Heart left ventricle (tissue), 13 donors: Measurements from ENCODE around the gene NDUFA6.

Source experiments
- CTCF ChIP-seq, 12 donors: fragments of 200-600 bp; sonication (generic) in 4 of 12; IDR thresholded peaks; one replicate each; pipeline versions ENCODE4 v1.5.0 to v1.8.0; 2018 to 2022; ENCODE audit warnings: antibody characterized with exemption in 12 of 12, mild to moderate bottlenecking in 5 of 12
- POLR2A ChIP-seq, 2 donors: fragments of 450-650 bp; IDR thresholded peaks; one replicate each; pipeline ENCODE4 v1.6.1; 2017; ENCODE audit warnings: antibody characterized with exemption in 2 of 2, mild to moderate bottlenecking in 2 of 2, moderate library complexity in 2 of 2
- donor health status: ischemic (EF 13 %, LVEDD 7.1; RV severe dilation, severe dysfunction).
- donor health status: DM: no; HTN: yes; CAD: no.
- donor health status: DM: no; HTN: no; CAD: no.
- donor health status: ischemic (EF 25% LVEDD 6.9; RV normal size, moderate dysfunction).
- donor health status: ischemic (EF 25% LVEDD 5.7; RV mildly dilated, moderate dysfunction).
- donor health status: ischemic (EF 35%, LVEDD 5.7; RV mildly dilated, moderate dysfunction).
- donor health status: nonischemic (EF 11% LVEDD 7.7; RV severe dilation, severe dysfunction).
- donor health status: DM: yes; HTN: yes; CAD: no.
- donor health status: PGD.
- donor health status: ischemic (EF 29% LVEDD 5.4; RV normal size, mild dysfunction).
- donor health status: nonischemic (EF 23%, LVEDD 6.1; RV moderate dilation, normal function).

- TF ChIP-seq POLR2A (IDR thresholded peaks at IDR 0.05) (no peak), CTCF (IDR thresholded peaks at IDR 0.05) (no peak)
Observed at GRCh38 chr22:42041784-42042183, 48.8 kb downstream of the NDUFA6 start.
